ENCODE results near the gene INHBB.

The INHBB gene

GRCh38 chr2:120360307-120360855, 14.4 kb downstream of the INHBB start:
- no peak for DNase-seq

GRCh38 chr2:120362926-120363325, 17.0 kb downstream of the INHBB start:
- DNase-seq, result no peak

- no peak for DNase-seq
Observed at GRCh38 chr2:120365236-120365793, 19.4 kb downstream of the INHBB start.

- DNase-seq, result no peak
Observed at GRCh38 chr2:120366698-120367097, 20.8 kb downstream of the INHBB start.

GRCh38 chr2:120367221-120367620, 21.3 kb downstream of the INHBB start:
- DNase-seq, result no peak

GRCh38 chr2:120367649-120368048, 21.7 kb downstream of the INHBB start:
- no peak for DNase-seq

GRCh38 chr2:120368086-120368485, 22.1 kb downstream of the INHBB start:
- DNase-seq, result no peak

- no peak for DNase-seq
Observed at GRCh38 chr2:120369250-120369649, 23.3 kb downstream of the INHBB start.

- DNase-seq, result no peak
Observed at GRCh38 chr2:120371969-120372625, 26.2 kb downstream of the INHBB start.

GRCh38 chr2:120372816-120373215, 26.9 kb downstream of the INHBB start:
- DNase-seq, result no peak

GRCh38 chr2:120373424-120373823, 27.5 kb downstream of the INHBB start:
- DNase-seq, result no peak

- no peak for DNase-seq
Observed at GRCh38 chr2:120374821-120375220, 28.9 kb downstream of the INHBB start.

- no peak for DNase-seq
Observed at GRCh38 chr2:120375251-120376020, 29.5 kb downstream of the INHBB start.

GRCh38 chr2:120376101-120376500, 30.2 kb downstream of the INHBB start:
- DNase-seq, result no peak

GRCh38 chr2:120376679-120377640, 31.0 kb downstream of the INHBB start:
- DNase-seq, result no peak

- no peak for DNase-seq
Observed at GRCh38 chr2:120378605-120379004, 32.7 kb downstream of the INHBB start.

- no peak for DNase-seq
Observed at GRCh38 chr2:120379916-120380893, 34.3 kb downstream of the INHBB start.

GRCh38 chr2:120381192-120381591, 35.3 kb downstream of the INHBB start:
- DNase-seq, result no peak

GRCh38 chr2:120381661-120382060, 35.7 kb downstream of the INHBB start:
- no peak for DNase-seq

- DNase-seq, result no peak
Observed at GRCh38 chr2:120382541-120383144, 36.7 kb downstream of the INHBB start.

- no peak for DNase-seq
Observed at GRCh38 chr2:120383191-120383590, 37.3 kb downstream of the INHBB start.

Measured in NCI-H82 (cell line).